Measurements from ENCODE around the gene ST3GAL4. TPM values are rescaled to one million over a fixed set of nuclear protein-coding genes. Genes with fewer than 3 reads are reported as not detected.
"Not testable (repeated sequence)": the region's sequence is repeated elsewhere in the genome, so short reads cannot be mapped to it uniquely, and the experiment has no call there.

ST3GAL4 gene, protein sequence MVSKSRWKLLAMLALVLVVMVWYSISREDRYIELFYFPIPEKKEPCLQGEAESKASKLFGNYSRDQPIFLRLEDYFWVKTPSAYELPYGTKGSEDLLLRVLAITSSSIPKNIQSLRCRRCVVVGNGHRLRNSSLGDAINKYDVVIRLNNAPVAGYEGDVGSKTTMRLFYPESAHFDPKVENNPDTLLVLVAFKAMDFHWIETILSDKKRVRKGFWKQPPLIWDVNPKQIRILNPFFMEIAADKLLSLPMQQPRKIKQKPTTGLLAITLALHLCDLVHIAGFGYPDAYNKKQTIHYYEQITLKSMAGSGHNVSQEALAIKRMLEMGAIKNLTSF
- 10 to 100 TPM in 1 of 2 experiments, 1 to 10 TPM in 1; 9.8 to 10.7 TPM for total RNA-seq

DNA sequence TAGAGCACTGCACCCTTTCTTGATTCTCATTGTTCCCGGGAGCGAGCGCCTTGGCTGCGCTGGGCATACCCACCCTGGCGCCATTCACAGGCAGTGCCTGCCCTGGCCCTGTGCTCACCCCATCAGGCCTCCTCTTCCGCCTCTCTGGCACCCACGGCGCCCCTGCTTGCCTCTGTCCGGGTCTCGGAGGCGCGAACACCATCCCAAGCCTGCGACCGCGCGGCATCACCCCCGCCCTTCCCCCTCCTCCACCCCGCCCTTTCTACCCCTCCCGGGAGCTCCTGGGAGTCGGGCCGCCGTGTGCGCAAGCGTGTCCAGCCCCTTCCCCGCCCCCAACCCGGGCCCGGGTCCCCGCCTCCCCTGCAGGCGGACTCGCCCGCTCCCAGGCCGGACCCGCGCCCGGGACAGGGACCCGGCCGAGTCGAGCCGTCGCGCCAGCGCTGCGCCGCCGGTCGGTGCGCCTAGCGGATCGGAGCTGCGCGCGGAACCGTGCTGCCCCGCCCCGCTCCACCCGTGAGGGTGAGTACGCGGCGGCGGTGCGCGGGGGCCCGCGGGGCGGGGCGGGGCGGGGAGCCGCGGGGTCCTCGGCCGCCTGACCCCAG lies at the start of gene ST3GAL4:
TSS of gene ST3GAL4 (plus strand) at position 363 of the 602 bp plus-strand sequence. CDS start 50,470 bp downstream, outside the sequence.
- POLR2A ChIA-PET, result interaction anchor here (1.3 to 1.9 kb wide), 2 partner anchors 37 to 73 kb away, joined by 3 to 4 read pairs; partner anchors contain the start of gene TIRAP
- peaks cover 11% of the 10 kb centered on the region for H3K36me3 Mint-ChIP-seq

DNA sequence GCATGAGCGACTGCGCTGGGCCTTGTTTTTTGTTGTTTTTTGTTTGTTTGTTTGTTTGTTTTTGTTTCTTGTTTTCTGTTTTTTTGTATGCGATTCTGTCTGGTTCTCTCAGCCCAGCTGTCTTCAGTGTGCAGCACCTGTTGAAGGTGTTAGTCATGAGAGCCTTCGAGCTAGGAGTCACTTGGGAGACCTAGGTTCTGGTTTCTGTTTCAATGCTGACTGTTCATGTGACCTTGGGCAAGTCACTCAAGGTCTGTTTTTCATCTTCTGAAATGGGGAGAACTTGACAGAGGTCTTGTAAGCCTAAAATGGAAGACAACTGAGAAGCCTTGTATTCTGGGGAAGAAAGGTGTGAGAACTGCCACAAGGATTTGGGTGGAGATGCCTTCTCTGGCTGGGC lies 49.8 kb upstream of the ST3GAL4 start:
- CTCF ChIA-PET, result interaction anchor here (1.5 kb wide), 1 partner anchor 175 kb away, joined by 7 read pairs; no protein-coding TSS in a partner anchor
- intact Hi-C loops (cut with micrococcal nuclease), result loop anchor here (1.0 kb wide), 2 partner anchors 20 to 243 kb away; partner anchors contain the start of gene CDON
- Mint-ChIP-seq H3K4me1 (ENCODE audit: low read depth) (peaks cover 37% of the 10 kb centered on the region), H3K9me3 (no peaks in the 10 kb centered on the region), H3K36me3 (peaks cover 27% of the 10 kb centered on the region), H3K27me3 (no peaks in the 10 kb centered on the region), H3K27ac (peak overlapping the region; percentile 85), H3K4me3 (peak overlapping the region; percentile 63)
- POLR2A ChIA-PET, result interaction anchor here (1.2 kb wide), 1 partner anchor 22 kb away, joined by 4 read pairs; no protein-coding TSS in a partner anchor
- DNase-seq, result peak; percentile 54

More for the DNA sequence above, at the start of gene ST3GAL4:
- DNase-seq, result peak; percentile 82
- CTCF ChIA-PET, result interaction anchor here (0.6 to 3.4 kb wide), 3 partner anchors 44 to 125 kb away, joined by 5 to 26 read pairs (median 13); no protein-coding TSS in a partner anchor
- Mint-ChIP-seq H3K4me1 (ENCODE audit: low read depth) (peaks cover 34% of the 10 kb centered on the region), H3K9me3 (no peaks in the 10 kb centered on the region), H3K27ac (peak within 1 kb of the TSS; percentile 78), H3K4me3 (peak within 1 kb of the TSS; percentile 92), H3K27me3 (no peaks in the 10 kb centered on the region)
- intact Hi-C loops (cut with micrococcal nuclease), result loop anchor here (2.0 kb wide), 1 partner anchor 73 kb away; the partner anchor contains the start of gene TIRAP

DNA sequence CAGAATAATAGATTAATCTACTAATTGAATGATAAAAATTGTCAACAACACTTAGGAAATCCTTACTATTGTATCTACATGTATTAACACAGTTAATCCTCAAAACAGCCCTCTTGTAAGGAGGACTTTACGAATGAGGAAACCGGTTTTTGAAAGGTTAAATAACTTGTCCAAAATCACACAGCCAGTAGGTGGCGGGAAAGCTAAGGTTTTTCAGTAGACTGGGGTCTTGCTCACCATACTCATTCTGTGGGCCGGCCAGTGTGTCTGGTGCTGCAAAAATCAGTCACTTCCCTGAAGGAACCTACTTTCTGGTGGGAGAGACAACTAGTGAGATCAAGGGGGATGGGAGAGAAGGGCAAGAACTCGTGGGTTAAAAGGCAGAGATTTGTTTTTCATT lies 47.8 kb upstream of the ST3GAL4 start:
- H3K27me3 Mint-ChIP-seq, result no peaks in the 10 kb centered on the region
- intact Hi-C loops (cut with micrococcal nuclease), result no loop called here
- H3K9me3 Mint-ChIP-seq, result no peaks in the 10 kb centered on the region
- CTCF ChIA-PET, result interaction anchor here (1.2 to 6.5 kb wide), 3 partner anchors 10 to 173 kb away, joined by 3 to 91 read pairs (median 7); no protein-coding TSS in a partner anchor
- peaks cover 26% of the 10 kb centered on the region for H3K36me3 Mint-ChIP-seq
- peaks cover 34% of the 10 kb centered on the region for H3K4me1 Mint-ChIP-seq (ENCODE audit: low read depth)
- H3K4me3 Mint-ChIP-seq, result no peak overlapping the region
- POLR2A ChIA-PET, result no interaction called here
- H3K27ac Mint-ChIP-seq, result no peak overlapping the region
- DNase-seq, result no peak

DNA sequence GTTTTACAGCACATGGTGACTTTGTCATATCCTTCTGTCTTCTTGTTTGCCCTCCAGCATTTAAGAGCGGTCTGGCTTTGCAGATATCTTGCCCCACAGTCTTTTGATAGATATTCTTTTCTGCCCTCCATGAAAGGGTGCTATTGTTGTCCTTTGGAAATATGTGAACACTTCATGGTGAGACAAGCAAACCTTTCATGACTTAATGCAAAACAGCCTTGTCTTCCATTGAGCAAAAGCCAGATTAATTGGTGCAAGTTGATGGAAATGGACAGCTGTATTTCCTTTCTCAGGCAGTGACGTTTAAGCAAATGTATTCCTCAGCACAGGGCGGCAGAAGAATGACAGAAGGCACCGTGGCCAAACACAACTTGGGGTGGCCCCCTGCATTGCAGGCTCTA lies 47.2 kb upstream of the ST3GAL4 start:
- no peaks in the 10 kb centered on the region for H3K27me3 Mint-ChIP-seq
- no peak for DNase-seq
- peaks cover 27% of the 10 kb centered on the region for H3K36me3 Mint-ChIP-seq
- H3K9me3 Mint-ChIP-seq, result no peaks in the 10 kb centered on the region
- no peak overlapping the region for H3K27ac Mint-ChIP-seq
- H3K4me1 Mint-ChIP-seq (ENCODE audit: low read depth), result peaks cover 29% of the 10 kb centered on the region
- ChIA-PET CTCF (interaction anchor here (1.2 to 6.5 kb wide), 3 partner anchors 10 to 172 kb away, joined by 3 to 91 read pairs (median 7); no protein-coding TSS in a partner anchor), POLR2A (no interaction called here)
- intact Hi-C loops (cut with micrococcal nuclease), result no loop called here
- no peak overlapping the region for H3K4me3 Mint-ChIP-seq

DNA sequence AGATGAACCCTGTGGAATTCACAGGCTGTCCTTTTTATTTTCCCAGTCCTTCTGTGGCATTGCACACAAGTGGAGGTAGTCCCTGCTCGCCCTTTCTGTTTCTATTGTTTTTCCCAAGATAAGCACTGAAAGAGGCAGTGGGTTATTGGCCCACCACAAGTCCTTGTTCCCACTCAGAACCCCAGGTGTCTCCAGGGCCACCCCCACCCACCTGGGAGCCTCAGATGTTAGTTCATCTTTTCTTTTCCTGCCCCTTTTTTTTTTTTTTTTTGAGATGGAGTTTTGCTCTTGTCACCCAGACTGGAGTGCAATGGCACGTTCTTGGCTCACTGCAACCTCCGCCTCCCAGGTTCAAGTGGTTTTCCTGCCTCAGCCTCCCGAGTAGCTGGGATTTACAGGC lies 46.7 kb upstream of the ST3GAL4 start:
- intact Hi-C loops (cut with micrococcal nuclease); H3K9me3 Mint-ChIP-seq; DNase-seq; H3K4me3 Mint-ChIP-seq; POLR2A ChIA-PET; H3K27me3 Mint-ChIP-seq; H3K27ac Mint-ChIP-seq: not testable (repeated sequence)
- CTCF ChIA-PET, result interaction anchor here (1.2 to 6.5 kb wide), 2 partner anchors 9 to 172 kb away, joined by 3 to 91 read pairs; no protein-coding TSS in a partner anchor
- H3K36me3 Mint-ChIP-seq, result peaks cover 27% of the 10 kb centered on the region
- H3K4me1 Mint-ChIP-seq (ENCODE audit: low read depth), result peaks cover 27% of the 10 kb centered on the region

DNA sequence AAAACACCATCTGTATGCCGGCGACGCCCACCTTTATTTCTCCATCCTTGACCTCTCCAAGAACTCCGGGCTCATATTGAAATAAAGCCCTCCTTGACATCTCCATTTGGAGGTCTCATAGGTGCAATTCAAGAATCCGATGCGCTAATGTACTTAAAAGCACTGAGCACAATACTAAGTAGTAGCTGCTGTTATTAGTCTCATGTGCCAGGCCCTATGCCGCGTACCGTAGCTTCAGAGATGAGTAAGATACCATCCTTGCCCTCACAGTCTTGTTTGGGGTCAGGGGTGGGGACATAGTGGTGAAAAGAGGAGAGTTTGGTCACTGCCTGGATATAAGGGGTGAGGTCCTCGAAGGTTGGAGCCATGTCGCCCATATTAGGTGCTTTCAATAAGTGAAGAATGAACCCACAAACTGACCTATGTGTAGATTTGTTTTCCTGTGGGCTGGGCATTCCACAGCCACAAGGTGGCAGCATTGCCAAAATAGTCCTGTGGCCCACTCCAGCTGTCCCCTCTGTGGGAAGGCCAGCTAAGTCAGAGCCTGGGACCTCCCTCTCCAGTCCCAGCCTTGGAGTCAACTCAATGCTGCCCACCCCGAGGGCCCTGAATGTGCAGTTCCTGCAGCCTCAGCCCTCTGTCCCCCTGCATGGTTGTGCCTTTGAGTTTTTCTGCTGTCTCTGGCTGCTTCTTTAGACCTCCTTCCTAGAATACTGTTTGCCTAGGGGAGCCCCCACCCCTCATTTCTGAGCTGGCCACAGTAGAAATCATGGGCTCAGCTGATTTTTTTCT lies 45.1 kb upstream of the ST3GAL4 start:
- peak; percentile 70 for DNase-seq
- Mint-ChIP-seq H3K4me3 (no peak overlapping the region), H3K27ac (no peak overlapping the region), H3K27me3 (no peaks in the 10 kb centered on the region), H3K4me1 (ENCODE audit: low read depth) (peaks cover 22% of the 10 kb centered on the region), H3K36me3 (peaks cover 35% of the 10 kb centered on the region), H3K9me3 (no peaks in the 10 kb centered on the region)
- ChIA-PET POLR2A (interaction anchor here (1.3 kb wide), 1 partner anchor 130 kb away, joined by 4 read pairs; no protein-coding TSS in a partner anchor), CTCF (interaction anchor here (0.6 to 6.5 kb wide), 20 partner anchors 9 to 215 kb away, joined by 3 to 91 read pairs (median 4); partner anchors contain the start of gene ST3GAL4)
- intact Hi-C loops (cut with micrococcal nuclease), result loop anchor here (1.0 to 5.0 kb wide), 4 partner anchors 22 to 170 kb away; no protein-coding TSS in a partner anchor

DNA sequence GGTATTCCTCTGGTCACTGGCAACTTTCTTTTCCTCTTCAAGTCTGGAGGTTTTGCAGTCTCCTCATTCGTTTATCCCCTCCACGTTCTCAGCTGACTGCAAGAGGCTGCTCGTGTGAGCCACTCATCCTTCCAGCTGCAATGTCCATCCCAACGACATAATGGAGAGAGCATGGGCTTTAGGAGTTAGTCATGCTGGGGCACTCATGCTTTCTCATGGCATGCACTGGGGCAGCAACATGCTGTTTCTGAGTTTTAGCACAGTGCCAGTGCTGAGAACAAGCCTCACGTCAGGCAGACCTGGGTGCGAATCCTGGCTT lies 44.5 kb upstream of the ST3GAL4 start:
- peaks cover 17% of the 10 kb centered on the region for H3K4me1 Mint-ChIP-seq (ENCODE audit: low read depth)
- no peaks in the 10 kb centered on the region for H3K27me3 Mint-ChIP-seq
- ChIA-PET CTCF (interaction anchor here (0.6 to 6.5 kb wide), 18 partner anchors 8 to 216 kb away, joined by 3 to 91 read pairs (median 4); partner anchors contain the start of gene ST3GAL4), POLR2A (interaction anchor here (1.3 kb wide), 1 partner anchor 130 kb away, joined by 4 read pairs; no protein-coding TSS in a partner anchor)
- no peak overlapping the region for H3K4me3 Mint-ChIP-seq
- H3K27ac Mint-ChIP-seq, result no peak overlapping the region
- no peak for DNase-seq
- H3K36me3 Mint-ChIP-seq, result peaks cover 35% of the 10 kb centered on the region
- no peaks in the 10 kb centered on the region for H3K9me3 Mint-ChIP-seq
- intact Hi-C loops (cut with micrococcal nuclease), result loop anchor here (1.0 to 5.0 kb wide), 4 partner anchors 22 to 169 kb away; no protein-coding TSS in a partner anchor

DNA sequence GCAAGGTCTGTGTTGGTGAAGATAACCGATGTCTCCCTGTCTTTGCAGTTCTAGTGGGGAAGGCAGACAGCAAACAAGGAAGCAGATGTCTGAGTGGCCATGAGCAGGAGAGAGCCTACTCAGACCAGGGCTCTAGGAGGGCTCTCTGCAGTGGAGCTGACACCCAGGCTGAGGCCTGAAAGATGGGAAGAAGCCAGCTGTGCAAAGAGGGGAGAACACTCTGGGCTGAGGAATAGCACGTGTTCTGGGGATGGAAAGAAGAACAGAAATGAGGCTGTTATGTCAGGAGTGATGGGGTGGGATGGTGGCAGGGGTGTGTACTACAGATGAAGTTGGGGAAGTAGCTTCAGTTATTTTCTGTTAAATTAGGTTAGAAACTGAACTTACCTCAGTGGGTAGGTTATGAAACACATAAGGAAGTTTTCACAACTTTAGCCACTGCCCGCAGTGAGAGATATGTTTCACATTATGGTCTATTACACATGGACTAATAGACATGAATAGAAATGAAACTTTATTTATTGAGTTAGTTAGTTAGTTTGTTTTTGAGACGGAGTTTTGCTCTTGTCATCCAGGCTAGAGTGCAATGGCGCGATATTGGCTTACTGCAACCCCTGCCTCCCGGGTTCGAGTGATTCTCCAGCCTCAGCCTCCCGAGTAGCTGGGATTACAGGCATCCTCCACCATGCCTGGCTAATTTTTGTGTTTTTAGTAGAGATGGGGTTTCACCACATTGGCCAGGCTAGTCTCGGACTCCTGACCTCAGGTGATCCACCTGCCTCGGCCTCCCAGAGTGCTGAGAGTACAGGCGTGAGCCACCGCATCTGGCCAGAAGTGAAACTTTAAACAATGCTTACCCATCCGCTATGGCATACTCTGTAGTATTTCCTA lies 43.8 kb upstream of the ST3GAL4 start:
- Mint-ChIP-seq H3K27ac (no peak overlapping the region), H3K9me3 (no peaks in the 10 kb centered on the region), H3K27me3 (no peaks in the 10 kb centered on the region), H3K4me1 (ENCODE audit: low read depth) (peaks cover 17% of the 10 kb centered on the region), H3K4me3 (no peak overlapping the region), H3K36me3 (peaks cover 40% of the 10 kb centered on the region)
- CTCF ChIA-PET, result interaction anchor here (0.8 to 6.5 kb wide), 13 partner anchors 8 to 217 kb away, joined by 3 to 91 read pairs (median 6); partner anchors contain the start of gene ST3GAL4
- intact Hi-C loops (cut with micrococcal nuclease), result loop anchor here (2.0 to 5.0 kb wide), 2 partner anchors 21 to 106 kb away; no protein-coding TSS in a partner anchor
- POLR2A ChIA-PET, result no interaction called here
- DNase-seq, result no peak

DNA sequence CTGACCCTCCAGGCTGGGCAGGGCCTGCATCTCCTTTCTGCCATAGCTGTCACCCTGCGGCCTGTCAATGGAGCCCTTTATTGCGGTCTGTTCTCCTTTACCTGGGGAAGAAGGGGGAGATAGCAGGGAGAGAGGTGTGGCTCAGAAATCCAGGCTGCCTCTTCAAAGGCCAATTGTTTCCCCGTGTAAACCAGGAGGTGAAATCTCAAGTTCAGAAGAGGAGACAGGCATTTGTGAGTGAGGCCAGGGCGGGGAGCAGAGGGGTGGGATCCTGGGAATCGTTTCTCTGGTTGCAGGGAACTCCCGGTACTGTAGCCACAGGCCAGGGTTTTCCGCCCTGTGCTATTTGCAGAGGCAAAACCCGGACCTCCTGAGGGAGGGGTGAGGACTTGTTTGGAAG lies 42.5 kb upstream of the ST3GAL4 start:
- ChIA-PET CTCF (interaction anchor here (3.1 to 6.5 kb wide), 3 partner anchors 41 to 167 kb away, joined by 7 to 91 read pairs (median 26); partner anchors contain the start of gene ST3GAL4), POLR2A (no interaction called here)
- H3K27ac Mint-ChIP-seq, result no peak overlapping the region
- H3K36me3 Mint-ChIP-seq, result peaks cover 39% of the 10 kb centered on the region
- intact Hi-C loops (cut with micrococcal nuclease), result loop anchor here (5.0 kb wide), 1 partner anchor 104 kb away; no protein-coding TSS in a partner anchor
- H3K4me3 Mint-ChIP-seq, result no peak overlapping the region
- H3K4me1 Mint-ChIP-seq (ENCODE audit: low read depth), result peaks cover 20% of the 10 kb centered on the region
- DNase-seq, result no peak
- no peaks in the 10 kb centered on the region for H3K27me3 Mint-ChIP-seq
- no peaks in the 10 kb centered on the region for H3K9me3 Mint-ChIP-seq

DNA sequence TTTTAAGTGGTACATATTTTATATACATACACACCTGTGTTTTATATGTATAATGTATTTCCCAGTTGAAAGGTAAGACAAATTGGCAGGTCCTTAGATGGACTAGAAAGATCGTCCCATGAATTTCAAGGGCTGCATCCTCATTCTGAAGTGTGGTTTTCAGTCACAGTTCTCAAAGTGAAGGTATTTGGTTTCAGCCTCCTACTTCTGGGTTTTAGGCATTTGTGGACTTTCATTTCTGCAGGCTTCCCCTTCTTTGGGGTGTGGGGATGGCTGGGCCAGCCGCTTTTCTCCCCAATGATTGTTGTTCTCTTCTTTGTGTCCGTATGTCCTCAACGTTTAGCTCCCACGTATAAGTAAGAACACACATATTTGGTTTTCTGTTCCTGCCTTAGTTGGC lies 41.7 kb upstream of the ST3GAL4 start:
- Mint-ChIP-seq H3K4me1 (ENCODE audit: low read depth) (peaks cover 27% of the 10 kb centered on the region), H3K9me3 (no peaks in the 10 kb centered on the region), H3K27ac (no peak overlapping the region), H3K4me3 (no peak overlapping the region), H3K36me3 (peaks cover 35% of the 10 kb centered on the region), H3K27me3 (no peaks in the 10 kb centered on the region)
- ChIA-PET POLR2A (no interaction called here), CTCF (no interaction called here)
- intact Hi-C loops (cut with micrococcal nuclease), result loop anchor here (5.0 kb wide), 1 partner anchor 103 kb away; no protein-coding TSS in a partner anchor
- no peak for DNase-seq

Measured in activated CD4-positive, alpha-beta memory T cell treated with anti-CD3 and anti-CD28 coated beads for 36 hours (primary cell).